22Rv1 (cell line): ENCODE data around the gene CSTB.

Source experiments
- H3K27ac ChIP-seq: fragments of 450-650 bp; 2 replicates; pipeline ENCODE4 v1.5.1; 2017
- CTCF ChIP-seq: fragments of 450-650 bp; IDR thresholded peaks from 2 replicates; pipeline ENCODE4 v1.5.1; 2017; ENCODE audit warnings: mild to moderate bottlenecking
- ZFX ChIP-seq: fragments of 450-650 bp; IDR thresholded peaks from 2 replicates; pipeline ENCODE4 v1.6.1; 2017; ENCODE audit warnings: antibody characterized with exemption, borderline replicate concordance

The CSTB gene

GRCh38 chr21:43743947-43744346 lies 32.2 kb downstream of the CSTB start:
- TF ChIP-seq ZFX (no peak), CTCF (no peak)
- no peak overlapping the region for H3K27ac ChIP-seq

GRCh38 chr21:43741423-43742096 lies 34.5 kb downstream of the CSTB start:
- no peak for TF ChIP-seq CTCF
- no peak for TF ChIP-seq ZFX
- H3K27ac ChIP-seq: no peak overlapping the region

GRCh38 chr21:43740497-43741156 lies 35.5 kb downstream of the CSTB start:
- no peak for TF ChIP-seq CTCF
- TF ChIP-seq ZFX: no peak

GRCh38 chr21:43739621-43740435 lies 36.3 kb downstream of the CSTB start:
- peak overlapping the region; percentile 30; the same call in 1 of the 2 replicates for H3K27ac ChIP-seq
- TF ChIP-seq CTCF: no peak
- TF ChIP-seq ZFX: no peak

More at GRCh38 chr21:43740497-43741156, 35.5 kb downstream of the CSTB start:
- peak overlapping the region; percentile 30; the same call in 1 of the 2 replicates for H3K27ac ChIP-seq

GRCh38 chr21:43737158-43737950 lies 38.8 kb downstream of the CSTB start:
- no peak overlapping the region for H3K27ac ChIP-seq
- TF ChIP-seq ZFX (no peak), CTCF (no peak)

- H3K27ac ChIP-seq: no peak overlapping the region
- no peak for TF ChIP-seq CTCF
- TF ChIP-seq ZFX: no peak
Measured at GRCh38 chr21:43736224-43736883, 39.8 kb downstream of the CSTB start.
